Measurements from ENCODE around the gene AP2A1.

The AP2A1 gene

GRCh38 chr19:49840736-49841249 lies 74.0 kb downstream of the AP2A1 start:
- no peak for DNase-seq

- DNase-seq, result no peak
These were observed 76.5 kb downstream of the AP2A1 start for GRCh38 chr19:49843265-49843664.

GRCh38 chr19:49844138-49845095 lies 77.6 kb downstream of the AP2A1 start:
- DNase-seq, result no peak

GRCh38 chr19:49845414-49845813 lies 78.6 kb downstream of the AP2A1 start:
- peak; percentile 65 for DNase-seq

- no peak for DNase-seq
These were observed 79.6 kb downstream of the AP2A1 start for GRCh38 chr19:49846408-49846807.

GRCh38 chr19:49847731-49848696 lies 81.2 kb downstream of the AP2A1 start:
- DNase-seq, result peak; percentile 90

GRCh38 chr19:49848938-49849337 lies 82.1 kb downstream of the AP2A1 start:
- no peak for DNase-seq

GRCh38 chr19:49849433-49850220 lies 82.8 kb downstream of the AP2A1 start:
- no peak for DNase-seq

- no peak for DNase-seq
These were observed 83.4 kb downstream of the AP2A1 start for GRCh38 chr19:49850221-49850486.

GRCh38 chr19:49850487-49851342 lies 83.9 kb downstream of the AP2A1 start, which contains the start of gene PTOV1:
Gene PTOV1 (plus strand): TSS chr19:49851159.
- peak; percentile 89 for DNase-seq

GRCh38 chr19:49851456-49852259 lies 84.9 kb downstream of the AP2A1 start:
- peak; percentile 23 for DNase-seq

GRCh38 chr19:49852631-49853126 lies 85.9 kb downstream of the AP2A1 start:
- peak; percentile 23 for DNase-seq

GRCh38 chr19:49853852-49854377 lies 87.1 kb downstream of the AP2A1 start:
- no peak for DNase-seq

GRCh38 chr19:49854378-49855263 lies 87.8 kb downstream of the AP2A1 start:
- no peak for DNase-seq

- DNase-seq, result no peak
These were observed 88.5 kb downstream of the AP2A1 start for GRCh38 chr19:49855277-49855675.

- no peak for DNase-seq
These were observed 89.1 kb downstream of the AP2A1 start for GRCh38 chr19:49855676-49856573.

GRCh38 chr19:49856574-49857021 lies 89.8 kb downstream of the AP2A1 start:
- DNase-seq, result no peak

All from fibroblast of skin of back (primary cell).